ENCODE results near the gene ZDHHC11.
"Not testable (repeated sequence)": the region's sequence is repeated elsewhere in the genome, so short reads cannot be mapped to it uniquely, and the experiment has no call there.

ZDHHC11 gene

DNA sequence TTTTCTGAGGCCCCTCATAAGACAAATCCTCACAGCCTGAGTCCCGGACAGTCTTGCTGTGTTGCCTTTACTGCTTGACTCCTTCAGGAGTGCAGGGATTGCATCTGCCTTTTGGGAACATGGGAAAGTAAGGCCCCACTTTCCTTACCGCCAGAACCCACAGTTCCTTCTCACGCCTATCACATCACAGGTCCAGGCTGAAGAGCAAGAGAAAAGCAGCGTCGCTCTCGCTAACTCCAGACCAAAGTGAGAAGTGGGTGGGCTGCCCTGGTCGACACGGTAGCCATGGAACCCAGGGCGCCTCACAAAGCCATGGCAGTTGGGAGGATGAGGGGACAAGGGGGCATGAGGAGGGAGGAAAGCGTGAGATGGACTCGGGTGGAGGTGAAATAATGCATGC, 7.9 kb upstream of the ZDHHC11 start:
- DNase-seq (ENCODE audit: low spot score) = no peak

DNA sequence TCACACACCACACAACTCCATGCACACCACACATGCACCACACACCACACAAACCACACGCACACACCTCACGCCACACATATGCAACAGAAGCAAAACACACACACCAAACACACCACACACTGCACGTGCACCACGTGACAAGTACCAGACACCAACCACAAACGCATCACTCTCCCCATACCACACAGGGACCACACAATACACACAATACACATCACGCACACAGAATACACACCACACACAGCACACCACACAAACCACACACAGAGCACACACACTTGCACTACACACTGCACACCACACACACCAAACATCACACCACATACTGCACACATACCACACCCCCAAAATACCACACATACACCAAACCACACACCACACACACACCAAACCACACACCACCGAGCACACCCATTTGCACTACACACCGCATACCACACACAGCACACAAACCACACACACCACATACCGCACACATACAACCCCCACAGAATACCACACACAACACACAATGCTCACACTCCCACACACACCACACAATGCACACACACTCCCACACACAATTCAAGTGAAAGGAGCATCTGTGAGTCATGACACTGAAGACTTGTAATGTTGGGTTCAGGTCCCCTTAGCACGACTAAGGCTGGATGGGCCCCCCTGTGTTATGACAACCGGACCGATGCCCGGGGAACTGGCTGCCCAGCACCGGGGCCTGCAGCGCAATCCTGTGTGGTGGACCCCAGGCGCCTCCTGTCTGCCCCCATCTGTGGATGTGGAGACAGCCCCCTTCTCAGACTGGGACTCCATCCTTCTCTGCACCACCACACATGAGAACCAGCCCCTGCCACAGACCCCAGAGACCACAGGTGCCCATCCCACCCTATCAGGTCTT, 6.0 kb upstream of the ZDHHC11 start:
- no peak for DNase-seq (ENCODE audit: low spot score)

DNA sequence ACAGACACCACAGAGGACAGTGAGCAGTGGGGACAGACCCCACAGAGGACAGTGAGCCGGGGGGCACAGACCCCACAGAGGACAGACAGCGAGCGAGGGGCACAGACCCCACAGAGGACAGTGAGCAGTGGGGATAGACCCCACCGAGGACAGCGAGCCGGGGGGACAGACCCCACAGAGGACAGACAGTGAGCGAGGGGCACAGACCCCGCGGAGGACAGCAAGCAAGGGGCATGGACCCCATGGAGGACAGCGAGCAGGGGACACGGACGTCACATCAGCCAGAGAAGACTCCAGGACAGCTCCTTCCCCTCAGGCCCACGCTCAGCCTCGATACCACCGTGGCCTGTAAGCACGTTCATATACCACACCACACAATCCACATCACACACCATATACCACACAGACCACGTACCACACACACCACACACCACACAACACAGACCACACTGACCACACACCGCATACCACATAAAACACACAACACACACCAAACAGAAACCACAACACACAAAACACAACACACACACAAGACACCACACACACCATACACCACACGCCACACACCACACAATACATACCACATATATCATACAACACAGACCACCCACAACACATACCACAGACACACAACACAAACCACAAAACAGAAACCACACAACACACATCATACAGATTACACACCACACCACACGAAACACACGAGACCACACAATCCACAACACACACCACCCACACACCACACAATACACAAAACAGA, 5.2 kb upstream of the ZDHHC11 start:
- DNase-seq (ENCODE audit: low spot score) = no peak

DNA sequence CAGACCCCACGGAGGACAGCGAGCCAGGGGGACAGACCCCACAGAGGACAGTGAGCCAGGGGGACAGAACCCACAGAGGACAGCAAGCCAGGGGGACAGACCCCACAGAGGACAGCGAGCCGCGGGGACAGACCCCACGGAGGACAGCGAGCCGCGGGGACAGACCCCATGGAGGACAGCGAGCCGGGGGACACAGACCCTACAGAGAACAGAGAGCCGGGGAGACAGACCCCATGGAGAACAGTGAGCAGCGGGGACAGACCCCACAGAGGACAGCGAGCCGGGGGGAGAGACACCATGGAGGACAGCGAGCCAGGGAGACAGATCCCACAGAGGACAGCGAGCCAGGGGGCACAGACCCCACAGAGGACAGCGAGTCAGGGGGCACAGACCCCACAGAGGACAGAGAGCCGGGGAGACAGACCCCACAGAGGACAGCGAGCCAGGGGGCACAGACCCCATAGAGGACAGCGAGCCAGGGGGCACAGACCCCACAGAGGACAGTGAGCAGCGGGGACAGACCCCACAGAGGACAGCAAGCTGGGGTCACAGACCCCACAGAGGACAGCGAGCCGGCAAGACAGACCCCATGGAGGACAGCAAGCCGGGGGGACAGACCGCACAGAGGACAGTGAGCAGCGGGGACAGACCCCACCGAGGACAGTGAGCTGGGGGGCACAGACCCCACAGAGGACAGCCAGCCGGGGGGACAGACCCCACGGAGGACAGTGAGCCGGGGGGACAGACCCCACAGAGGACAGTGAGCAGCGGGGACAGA, 4.4 kb upstream of the ZDHHC11 start:
- no peak for DNase-seq (ENCODE audit: low spot score)

DNA sequence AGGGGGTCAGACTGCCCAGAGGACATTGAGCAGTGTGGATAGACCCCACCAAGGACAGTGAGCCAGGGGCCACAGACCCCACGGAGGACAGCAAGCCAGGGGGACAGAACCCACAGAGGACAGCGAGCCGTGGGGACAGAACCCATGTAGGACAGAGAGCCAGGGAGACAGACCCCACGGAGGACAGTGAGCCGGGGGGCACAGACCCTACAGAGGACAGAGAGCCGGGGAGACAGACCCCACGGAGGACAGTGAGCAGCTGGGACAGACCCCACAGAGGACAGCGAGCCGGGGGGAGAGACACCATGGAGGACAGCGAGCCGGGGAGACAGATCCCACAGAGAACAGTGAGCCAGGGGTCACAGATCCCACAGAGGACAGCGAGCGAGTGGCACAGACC, 3.4 kb upstream of the ZDHHC11 start:
- DNase-seq (ENCODE audit: low spot score) = no peak

- DNase-seq (ENCODE audit: low spot score) = not testable (repeated sequence)
These were observed 2.8 kb upstream of the ZDHHC11 start for GRCh38 chr5:853416-854090.

GRCh38 chr5:852431-853401, 1.9 kb upstream of the ZDHHC11 start:
- DNase-seq (ENCODE audit: low spot score) = no peak

- no peak for DNase-seq (ENCODE audit: low spot score)
These were observed 1.2 kb upstream of the ZDHHC11 start for GRCh38 chr5:852018-852417.

GRCh38 chr5:851553-851952, 767 bp upstream of the ZDHHC11 start:
- DNase-seq (ENCODE audit: low spot score) = no peak

DNA sequence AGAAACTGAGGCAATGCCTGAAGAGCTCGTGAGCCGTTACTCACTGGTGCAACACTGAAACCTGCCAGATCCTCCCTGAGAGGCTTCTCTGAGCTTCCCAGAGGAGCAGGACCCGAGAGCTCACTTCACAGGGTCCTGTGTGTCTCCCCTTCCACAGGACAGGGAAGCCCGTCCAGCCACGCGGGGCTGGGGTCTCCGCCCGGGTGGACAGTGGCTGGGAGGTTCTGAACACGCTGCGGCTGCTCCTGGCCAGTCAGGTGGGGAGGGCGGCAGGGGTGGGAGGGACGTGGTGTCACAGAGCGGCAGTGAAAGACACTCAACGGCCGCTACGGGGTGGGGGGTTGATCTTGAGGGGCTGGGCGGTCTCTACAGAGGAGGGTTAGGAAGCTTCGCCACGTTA, 290 bp upstream of the ZDHHC11 start:
- no peak for DNase-seq (ENCODE audit: low spot score)

GRCh38 chr5:849651-850301, 1.0 kb downstream of the ZDHHC11 start:
- no peak for DNase-seq (ENCODE audit: low spot score)

GRCh38 chr5:848671-849111, 2.1 kb downstream of the ZDHHC11 start:
- DNase-seq (ENCODE audit: low spot score) = no peak

DNA sequence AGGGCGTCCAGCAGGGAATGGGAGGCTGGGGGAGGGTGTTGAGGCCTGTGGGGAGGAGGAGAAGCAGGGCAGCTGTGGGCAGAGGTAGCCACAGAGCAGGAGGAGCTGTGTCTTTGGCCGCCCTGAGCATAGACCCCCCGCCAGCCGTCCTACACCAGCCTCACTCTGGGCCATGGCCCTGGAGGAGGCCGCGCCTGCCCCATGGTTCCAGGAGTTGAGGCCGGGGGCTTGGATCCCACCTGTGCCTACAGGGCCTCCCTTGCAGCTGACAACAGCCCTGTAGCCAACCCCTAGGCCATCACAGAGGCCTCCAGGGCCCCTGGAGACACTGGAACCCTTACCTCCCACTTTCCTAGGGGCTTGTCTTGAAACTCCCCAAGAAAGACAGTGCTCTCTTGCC, 3.0 kb downstream of the ZDHHC11 start:
- not testable (repeated sequence) for DNase-seq (ENCODE audit: low spot score)

DNA sequence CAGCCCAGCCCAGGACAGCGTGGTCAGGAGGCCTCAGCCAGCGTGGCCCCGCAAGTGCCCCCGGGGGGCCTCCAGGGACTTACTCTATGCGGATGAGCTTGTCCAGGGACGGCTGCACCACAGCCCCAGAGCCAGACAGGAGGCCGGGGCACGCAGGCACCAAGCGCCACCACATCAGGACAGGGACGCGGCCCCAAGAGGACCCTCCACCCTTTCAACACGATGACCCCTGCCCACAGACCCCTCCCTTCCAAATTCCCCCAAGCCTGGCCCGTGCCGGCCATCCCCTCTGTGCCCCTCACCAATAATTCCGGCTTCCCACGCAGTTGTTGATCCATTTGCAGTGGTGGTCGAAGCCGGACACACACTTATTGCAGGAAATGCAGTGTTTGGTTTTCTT, 3.6 kb downstream of the ZDHHC11 start:
- not testable (repeated sequence) for DNase-seq (ENCODE audit: low spot score)

DNA sequence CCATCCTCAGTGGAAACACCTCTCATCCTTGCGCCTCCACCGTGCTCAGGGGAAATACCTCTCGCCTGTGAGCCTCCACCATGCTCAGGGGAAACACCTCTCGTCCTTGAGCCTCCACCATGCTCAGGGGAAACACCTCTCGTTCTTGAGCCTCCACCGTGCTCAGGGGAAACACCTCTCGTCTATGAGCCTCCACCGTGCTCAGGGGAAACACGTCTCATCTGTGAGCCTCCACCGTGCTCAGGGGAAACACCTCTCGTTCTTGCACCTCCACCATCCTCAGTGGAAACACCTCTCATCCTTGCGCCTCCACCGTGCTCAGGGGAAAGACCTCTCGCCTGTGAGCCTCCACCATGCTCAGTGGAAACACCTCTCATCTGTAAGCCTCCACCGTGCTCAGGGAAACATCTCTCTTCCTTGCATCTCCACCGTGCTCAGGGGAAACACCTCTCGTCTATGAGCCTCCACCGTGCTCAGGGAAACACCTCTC, 4.1 kb downstream of the ZDHHC11 start:
- DNase-seq (ENCODE audit: low spot score) = not testable (repeated sequence)

- not testable (repeated sequence) for DNase-seq (ENCODE audit: low spot score)
These were observed 4.8 kb downstream of the ZDHHC11 start for GRCh38 chr5:845676-846601.

DNA sequence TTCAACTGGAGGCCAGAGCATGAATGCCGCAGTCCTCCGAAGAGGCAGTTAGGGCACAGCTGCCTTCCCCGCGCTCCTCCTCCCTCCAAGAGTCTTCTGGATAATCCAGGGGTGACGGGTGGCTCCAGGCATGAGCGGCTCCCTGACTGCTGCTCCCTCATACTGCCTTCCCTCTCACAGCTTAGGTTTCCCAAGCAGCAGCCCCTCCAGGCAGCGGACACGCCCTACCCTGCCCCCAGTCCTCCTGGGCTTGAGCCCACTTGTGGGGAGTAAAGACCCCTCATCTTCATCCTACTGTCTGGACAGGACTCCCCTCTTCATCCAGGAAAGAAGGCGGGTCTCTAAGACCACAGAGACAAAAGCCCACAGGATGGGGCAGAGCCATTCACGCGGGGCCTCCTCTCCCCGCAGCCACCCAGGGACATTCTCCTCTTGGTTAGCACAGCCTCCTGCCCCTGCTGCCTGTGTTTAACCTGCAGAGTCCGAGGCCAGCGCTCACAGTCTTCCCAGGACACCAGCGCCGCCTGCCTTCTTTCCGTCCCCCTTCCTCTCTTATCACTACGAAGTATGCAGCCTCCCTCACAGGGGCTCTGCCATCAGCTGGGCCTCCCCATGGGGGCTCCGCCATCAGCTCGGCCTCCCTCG, 5.6 kb downstream of the ZDHHC11 start:
- not testable (repeated sequence) for DNase-seq (ENCODE audit: low spot score)

DNA sequence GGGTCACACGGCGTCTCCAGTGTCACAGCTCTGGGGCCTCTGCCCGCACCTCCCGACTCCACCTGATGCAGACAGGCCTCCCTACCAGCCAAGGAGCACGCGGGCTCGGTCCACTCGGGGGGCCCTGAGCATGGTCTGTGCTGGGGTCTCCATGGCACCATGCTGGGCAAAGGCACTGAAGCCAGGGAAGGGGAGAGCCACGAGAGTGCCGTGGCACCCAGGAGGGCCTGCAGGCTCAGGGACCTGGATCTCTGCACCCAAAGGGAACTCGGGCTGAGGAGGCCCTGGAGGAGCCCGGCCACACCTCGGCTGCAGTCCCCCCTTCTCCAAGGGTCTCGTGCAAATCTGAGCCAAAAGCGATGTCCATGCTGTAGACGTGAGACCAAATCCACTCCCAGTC, 6.4 kb downstream of the ZDHHC11 start:
- DNase-seq (ENCODE audit: low spot score) = not testable (repeated sequence)
